GM21528 (cell line): ENCODE measurements around the gene PPEF1.

ENCODE experiments used
- ATAC-seq: cut with Tn5 transposase; IDR thresholded peaks from one replicate; pipeline ENCODE4 v1.9.1; 2021; ENCODE audit warnings: mild to moderate bottlenecking, moderate library complexity; ENCODE audit not compliant: unreplicated experiment, low FRiP score

PPEF1 gene

DNA sequence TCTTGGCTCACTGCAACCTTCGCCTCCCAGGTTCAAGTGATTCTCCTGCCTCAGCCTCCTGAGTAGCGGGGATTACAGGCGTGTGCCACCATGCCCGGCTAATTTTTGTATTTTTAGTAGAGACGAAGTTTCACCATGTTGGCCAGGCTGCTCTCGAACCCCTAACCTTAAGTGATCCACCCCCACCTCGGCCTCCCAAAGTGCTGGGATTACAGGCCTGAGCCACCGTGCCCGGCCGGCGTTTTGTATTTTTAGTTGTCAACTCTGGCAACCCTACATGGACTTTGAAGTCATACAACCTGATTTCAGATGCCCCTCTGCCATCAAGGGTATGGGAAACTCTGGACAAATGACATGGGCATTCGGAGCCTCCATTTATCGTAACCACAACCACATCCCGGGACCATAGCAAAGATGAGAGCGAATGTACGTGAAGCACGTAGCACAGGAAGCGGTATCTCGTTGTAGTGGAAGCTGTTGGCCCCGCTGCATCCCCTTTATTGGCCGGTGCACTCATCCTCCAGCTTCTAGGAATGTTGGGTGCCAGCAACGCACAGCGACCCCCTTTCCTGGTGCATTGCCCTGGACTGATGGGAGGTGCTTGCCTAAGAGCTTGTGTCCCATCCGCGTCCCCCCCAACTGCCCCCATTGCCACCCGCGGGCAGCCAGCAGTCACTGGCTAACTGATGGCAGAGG, 167.3 kb downstream of the PPEF1 start:
- ATAC-seq, result no peak

DNA sequence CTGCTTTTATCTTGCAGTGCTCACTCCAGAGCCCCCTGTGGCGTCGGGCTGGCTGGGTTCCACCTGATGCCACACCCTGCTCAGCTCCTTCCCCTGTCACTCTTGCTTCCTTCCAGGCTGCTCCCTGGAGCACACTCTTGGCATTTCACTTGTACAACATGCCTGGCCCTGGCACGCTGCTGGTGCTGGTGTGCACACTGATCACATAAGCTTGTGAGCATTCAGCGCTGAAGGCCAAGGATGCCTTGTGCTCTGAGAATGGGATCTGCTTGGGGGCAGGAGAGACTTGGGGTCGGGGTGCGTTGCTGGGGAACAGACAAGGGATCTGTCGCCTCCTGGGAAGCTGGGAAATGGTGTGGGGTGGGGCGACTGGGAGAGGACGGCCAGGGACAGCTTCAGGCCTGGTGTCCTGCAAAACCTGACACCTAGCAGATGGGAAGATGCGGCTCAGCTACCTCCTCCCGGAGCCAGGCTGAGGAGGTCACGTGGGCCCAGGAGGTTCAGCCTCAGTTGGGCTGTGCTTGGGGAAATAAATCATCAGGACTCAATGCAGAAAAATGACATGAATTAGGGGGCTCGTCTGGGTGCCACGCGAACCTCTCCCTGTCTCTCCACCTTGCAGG, 167.9 kb downstream of the PPEF1 start:
- no peak for ATAC-seq

DNA sequence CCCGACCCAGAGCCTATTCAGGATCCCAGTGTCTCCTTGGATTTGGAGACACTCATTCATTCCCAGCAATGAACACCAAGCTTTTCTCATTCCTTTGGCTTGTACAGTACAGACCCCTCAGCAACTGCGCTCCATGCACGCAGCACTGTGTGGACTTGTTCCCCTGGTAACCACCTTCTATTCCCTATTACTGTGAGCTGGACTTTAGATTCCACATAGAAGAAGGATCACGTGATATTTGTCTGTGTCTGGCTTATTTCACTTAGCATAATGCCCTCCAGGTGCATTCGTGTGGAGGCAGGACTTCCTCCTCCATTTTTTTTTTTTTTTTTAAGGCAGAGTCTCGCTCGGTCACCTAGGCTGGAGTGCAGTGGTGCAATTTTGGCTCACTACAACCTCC, 170.0 kb downstream of the PPEF1 start:
- no peak for ATAC-seq
